HG03432 (cell line): ENCODE data around the gene PLD1.

Source experiments
- ATAC-seq: cut with Tn5 transposase; IDR thresholded peaks from one replicate; pipeline ENCODE4 v1.9.1; 2021; ENCODE audit warnings: mild to moderate bottlenecking, moderate library complexity; ENCODE audit not compliant: unreplicated experiment

Gene PLD1

GRCh38 chr3:171801738-171802589 is 8.3 kb downstream of the PLD1 start:
- peak; percentile 36 for ATAC-seq

GRCh38 chr3:171799501-171799900 is 10.8 kb downstream of the PLD1 start:
- no peak for ATAC-seq

- peak; percentile 16 for ATAC-seq
Observed at GRCh38 chr3:171797873-171798272, 12.4 kb downstream of the PLD1 start.

- ATAC-seq, result peak; percentile 80
Observed at GRCh38 chr3:171797265-171797679, 13.0 kb downstream of the PLD1 start.

- ATAC-seq, result no peak
Observed at GRCh38 chr3:171796625-171797264, 13.5 kb downstream of the PLD1 start.

- ATAC-seq, result no peak
Observed at GRCh38 chr3:171792531-171792930, 17.8 kb downstream of the PLD1 start.

- ATAC-seq, result no peak
Observed at GRCh38 chr3:171791692-171792076, 18.6 kb downstream of the PLD1 start.

GRCh38 chr3:171790898-171791691 is 19.2 kb downstream of the PLD1 start:
- no peak for ATAC-seq

- ATAC-seq, result no peak
Observed at GRCh38 chr3:171790574-171790897, 19.7 kb downstream of the PLD1 start.

GRCh38 chr3:171789759-171790505 is 20.4 kb downstream of the PLD1 start:
- no peak for ATAC-seq

- ATAC-seq, result peak; percentile 34
Observed at GRCh38 chr3:171788546-171789351, 21.5 kb downstream of the PLD1 start.

- no peak for ATAC-seq
Observed at GRCh38 chr3:171786997-171787396, 23.3 kb downstream of the PLD1 start.

GRCh38 chr3:171784937-171785336 is 25.3 kb downstream of the PLD1 start:
- ATAC-seq, result no peak

GRCh38 chr3:171784387-171784786 is 25.9 kb downstream of the PLD1 start:
- no peak for ATAC-seq

GRCh38 chr3:171783626-171784025 is 26.7 kb downstream of the PLD1 start:
- no peak for ATAC-seq

GRCh38 chr3:171783086-171783485 is 27.2 kb downstream of the PLD1 start:
- no peak for ATAC-seq

- no peak for ATAC-seq
Observed at GRCh38 chr3:171782617-171783016, 27.7 kb downstream of the PLD1 start.

GRCh38 chr3:171781711-171782127 is 28.6 kb downstream of the PLD1 start:
- no peak for ATAC-seq

- ATAC-seq, result peak; percentile 55
Observed at GRCh38 chr3:171778493-171778892, 31.8 kb downstream of the PLD1 start.

- no peak for ATAC-seq
Observed at GRCh38 chr3:171777596-171777995, 32.7 kb downstream of the PLD1 start.
